ENCODE data around the gene MYRIP.
A peak's percentile ranks its signal among the peaks of the same experiment; 100 is the strongest.

The MYRIP gene

DNA sequence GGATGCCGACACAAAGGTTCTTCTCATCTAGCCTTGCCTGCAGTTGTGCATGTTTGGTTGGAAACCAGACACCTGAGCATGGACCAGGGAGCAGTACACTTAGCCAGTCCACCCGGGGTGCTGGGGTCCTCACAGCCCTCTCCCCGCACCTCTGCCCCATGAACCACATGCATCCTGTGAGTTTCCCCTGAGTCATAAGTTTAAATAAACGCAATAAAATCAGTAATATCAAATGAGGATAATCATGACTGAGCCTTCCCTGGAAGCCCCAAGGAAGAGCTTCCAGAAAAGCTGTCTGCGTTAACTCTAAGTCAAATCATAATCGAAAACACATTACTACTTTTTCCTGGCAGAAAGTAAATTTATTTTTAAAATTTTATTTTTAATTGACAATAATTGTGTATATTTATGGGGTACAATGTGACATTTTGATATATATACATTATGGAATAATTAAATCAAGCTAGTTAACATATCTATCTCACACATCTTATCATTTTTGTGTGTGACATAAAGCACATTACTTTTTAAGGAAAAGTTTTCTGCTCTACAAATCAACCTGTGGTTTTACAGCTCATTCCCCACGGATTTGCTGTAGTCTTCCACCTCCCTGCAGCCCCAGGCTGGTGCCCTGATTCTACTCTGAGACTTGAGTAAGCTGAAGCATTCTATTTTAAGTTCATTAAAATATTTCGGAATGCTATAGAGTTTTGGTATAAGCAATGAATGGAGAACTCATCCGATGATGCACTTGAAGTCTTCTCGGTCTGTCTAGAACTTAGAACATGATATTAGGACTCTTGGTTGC is 334.1 kb downstream of the MYRIP start:
- no peak for DNase-seq

DNA sequence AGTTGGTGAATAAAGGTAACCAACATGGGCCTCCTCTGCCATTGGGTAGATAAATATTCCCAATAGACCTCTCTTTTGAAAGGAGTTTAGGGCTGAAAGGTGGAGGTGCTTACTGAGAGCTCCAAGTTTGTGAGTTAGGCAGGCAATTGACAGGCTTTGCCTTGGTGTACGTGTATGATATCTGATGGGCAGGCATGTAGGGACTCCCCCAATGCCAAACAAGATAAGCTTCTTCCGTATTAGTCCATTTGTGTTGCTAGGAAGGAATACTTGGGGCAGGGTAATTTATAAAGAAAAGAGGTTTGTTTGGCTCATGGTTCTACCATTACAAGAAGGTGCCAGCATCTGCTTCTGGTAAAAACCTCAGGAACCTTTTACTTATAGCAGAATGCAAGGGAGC is 339.4 kb downstream of the MYRIP start:
- no peak for DNase-seq

DNA sequence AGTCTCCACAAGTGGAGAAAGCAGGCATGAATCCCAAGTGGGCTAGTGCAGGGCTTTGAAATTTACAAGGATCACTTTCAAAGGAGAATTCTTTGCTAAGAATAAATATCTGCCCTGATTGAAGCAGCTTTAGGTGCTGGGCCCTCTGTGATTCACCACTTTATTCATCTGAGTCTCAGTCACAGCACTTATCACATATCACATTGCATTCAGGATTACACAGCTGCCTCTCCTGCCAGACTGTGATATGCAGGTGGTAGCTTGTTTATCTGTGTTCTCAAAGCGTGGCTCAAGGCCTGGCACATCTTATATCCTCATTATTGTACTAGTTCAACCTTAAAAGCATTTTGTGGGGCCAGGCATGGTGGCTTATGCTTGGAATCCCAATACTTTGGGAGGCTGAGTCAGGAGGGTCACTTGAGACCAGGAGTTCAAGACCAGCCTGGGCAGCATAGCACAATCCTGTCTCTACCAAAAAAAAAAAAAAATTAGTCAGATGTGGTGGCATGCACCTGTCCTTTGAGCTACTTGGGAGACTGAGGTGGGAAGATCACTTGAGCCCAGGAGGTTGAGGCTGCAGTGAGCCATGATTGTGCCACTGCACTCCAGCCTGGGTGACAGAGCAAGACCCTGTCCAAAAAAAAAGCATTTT is 343.2 kb downstream of the MYRIP start:
- peak; percentile 12 for DNase-seq

DNA sequence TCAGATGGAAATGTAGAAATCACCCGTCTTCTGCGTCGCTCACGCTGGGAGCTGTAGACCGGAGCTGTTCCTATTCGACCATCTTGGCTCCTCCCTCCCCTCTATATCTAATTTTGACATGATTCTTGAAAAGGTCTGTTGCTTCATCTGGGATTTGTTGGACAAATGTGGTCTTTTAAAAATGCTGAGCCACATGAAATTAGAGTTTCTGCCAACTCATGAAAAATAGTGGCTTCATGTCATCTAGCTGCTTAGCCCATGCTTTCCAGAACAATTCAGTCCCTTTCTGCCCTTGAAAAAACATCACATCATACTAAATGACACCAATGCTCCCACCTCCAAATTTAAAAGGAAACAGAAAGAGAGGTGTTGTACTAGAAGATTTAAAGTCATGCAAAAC is 351.5 kb downstream of the MYRIP start:
- no peak for DNase-seq

DNA sequence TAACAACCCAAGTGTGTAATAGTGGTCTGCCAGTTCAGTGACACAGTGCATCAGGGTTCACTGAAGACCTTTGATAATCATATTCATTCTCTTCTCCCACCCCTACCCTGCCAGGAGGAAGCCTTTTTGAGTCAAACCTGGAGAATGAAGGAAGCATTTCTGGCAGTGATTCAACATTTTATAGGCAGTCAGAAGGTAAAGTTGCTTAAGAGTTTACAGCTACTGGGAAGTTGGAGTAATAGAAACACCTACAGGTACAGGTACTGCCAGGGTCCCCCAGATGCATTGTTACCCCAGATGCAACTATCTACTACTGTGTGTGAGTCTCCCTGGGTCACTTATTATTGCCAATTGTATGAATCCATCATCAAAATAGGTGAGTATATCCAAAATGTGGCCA is 353.2 kb downstream of the MYRIP start:
- DNase-seq, result no peak

DNA sequence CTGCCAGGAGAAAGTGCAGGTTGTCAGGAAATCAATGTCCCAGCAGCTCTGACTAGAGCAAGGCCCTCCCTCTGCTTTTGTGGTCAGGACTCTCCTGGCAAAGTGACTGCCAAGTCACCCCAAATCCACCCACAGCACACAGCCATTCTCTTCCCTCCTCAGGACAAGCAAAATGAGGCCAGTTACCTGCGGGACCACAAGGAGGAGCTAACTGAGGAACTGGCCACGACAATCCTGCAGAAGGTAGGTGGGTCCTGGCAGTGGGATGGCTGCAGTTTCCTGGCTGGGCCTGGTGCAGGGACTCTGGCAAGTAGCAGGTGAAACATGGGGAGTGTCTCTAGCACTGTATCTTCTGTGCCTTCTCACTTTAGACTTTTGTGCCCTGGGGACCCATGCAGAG is 357.6 kb downstream of the MYRIP start:
- no peak for DNase-seq

DNA sequence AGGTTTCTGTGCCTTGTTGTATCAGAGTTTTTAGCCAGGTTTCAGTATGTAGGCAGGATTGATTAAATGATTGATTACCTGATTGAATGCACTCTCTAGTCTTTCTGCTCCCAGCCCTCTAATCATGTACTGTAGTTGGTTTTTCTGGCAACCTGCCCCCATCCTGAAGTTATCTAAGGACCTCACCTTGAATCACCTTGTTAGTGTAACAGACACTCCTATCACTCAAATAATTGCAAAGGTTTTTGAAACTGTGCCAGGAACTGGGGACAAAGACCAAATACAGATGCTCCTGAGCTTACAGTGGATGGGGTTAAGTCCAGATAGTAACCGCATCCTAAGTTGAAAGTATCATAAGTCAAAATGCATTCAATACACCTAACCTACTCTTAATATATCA is 358.5 kb downstream of the MYRIP start:
- DNase-seq, result peak; percentile 41

DNA sequence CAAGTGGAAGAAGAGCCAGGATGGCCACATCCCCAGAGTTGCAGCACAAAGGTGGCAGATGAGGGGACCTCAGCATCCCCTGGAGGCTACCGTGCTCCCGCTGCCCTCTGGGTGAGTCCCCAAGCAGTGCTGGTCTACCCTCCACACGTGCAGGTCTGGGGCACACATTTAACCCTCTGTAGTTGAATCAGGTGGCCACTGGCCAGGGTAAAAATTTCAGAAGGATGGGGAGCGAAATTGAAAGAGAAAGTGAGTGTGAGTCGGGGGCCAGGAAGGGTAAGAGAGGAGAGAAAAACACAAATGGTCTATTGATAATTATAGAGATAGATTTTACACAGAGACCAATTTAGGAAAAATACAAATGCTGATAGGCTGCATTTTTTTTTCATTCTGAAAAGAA is 360.6 kb downstream of the MYRIP start:
- DNase-seq, result no peak

DNA sequence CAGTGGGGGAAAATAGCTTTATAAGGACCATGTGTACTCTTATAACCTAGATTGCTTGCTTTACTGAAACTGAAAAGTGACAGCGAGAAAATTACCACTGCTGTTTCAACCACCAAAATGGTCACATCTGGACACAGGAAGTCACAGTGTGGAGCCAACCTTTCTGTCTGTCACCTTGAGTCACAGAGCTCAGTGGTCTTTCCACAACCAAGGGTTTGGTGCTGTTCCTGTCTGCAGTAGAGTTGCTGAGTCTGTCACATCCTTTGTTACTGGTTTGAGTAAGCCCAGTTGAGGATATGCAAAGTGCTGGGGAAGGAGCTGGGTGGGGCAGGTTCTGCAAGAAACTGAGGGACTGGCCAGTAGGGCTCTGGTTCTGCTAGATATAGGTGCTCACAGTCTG is 361.0 kb downstream of the MYRIP start:
- DNase-seq, result no peak

DNA sequence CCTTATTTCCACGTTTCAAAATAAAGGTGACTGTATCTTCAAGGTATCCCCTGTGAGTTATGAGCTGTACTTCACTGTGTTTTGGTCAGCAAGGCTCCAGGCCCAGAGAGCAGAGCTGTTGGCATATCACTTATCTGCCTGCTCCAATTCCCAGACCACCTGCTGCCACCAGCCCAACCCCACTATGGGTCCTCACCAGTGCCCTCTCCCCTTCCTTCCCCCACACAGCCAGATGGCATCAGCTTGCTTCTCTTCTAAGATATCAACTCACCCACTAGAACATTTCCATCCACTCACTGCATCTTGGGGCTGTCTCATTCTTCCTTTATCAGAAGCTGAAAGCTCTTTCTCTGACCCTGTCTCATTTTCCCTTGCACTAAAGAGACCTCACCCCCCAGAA is 363.2 kb downstream of the MYRIP start:
- no peak for DNase-seq

DNA sequence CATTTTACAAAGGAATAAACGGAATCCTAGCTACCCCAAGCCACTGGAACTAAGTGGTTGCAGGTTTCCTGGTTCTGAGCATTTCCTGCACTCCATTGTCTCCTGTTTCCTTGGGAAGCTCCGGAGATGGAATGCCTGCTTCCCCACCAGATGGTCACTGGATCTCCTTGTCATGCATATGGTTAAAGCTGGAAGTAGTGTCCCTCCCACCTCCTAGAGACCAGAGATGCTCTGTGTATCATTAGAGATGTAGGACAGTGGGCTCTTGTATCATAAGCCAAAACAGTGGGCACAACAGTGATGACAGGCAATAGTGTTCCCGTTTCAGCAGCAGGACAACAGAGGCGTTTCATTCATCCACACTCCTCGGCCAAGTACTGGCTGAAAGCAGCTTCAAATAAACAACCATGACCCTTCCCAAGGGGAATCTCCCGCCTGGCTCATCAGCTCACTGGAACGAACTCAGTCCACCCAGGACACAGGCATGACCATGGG is 363.9 kb downstream of the MYRIP start:
- DNase-seq, result no peak

DNA sequence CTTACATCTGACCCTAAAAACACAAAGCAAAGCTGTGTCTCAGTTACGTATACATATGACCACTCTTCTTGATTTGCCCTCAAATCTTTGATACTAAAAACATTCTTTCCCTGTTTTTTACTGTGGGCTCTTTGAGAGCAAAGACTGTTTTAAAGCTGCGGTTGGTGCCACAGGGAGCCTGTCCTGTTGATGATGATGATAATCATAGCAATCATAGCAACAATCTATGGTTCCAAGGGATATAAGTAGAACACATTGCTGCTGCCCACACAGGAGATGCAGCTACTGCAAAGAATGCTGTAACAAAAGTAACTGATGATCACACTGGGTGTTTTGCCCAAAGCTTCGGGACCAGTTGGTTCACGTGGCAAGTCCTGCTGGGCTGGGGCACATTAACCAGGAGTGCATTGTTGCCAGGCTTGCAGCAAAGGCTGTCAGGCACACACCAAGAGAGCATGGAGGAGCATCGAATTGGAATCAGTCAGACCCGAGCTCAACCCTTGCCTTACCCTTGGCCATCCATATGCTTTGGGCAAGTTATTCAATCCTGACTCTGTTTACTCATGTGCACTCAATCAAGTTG is 368.7 kb downstream of the MYRIP start:
- no peak for DNase-seq

DNA sequence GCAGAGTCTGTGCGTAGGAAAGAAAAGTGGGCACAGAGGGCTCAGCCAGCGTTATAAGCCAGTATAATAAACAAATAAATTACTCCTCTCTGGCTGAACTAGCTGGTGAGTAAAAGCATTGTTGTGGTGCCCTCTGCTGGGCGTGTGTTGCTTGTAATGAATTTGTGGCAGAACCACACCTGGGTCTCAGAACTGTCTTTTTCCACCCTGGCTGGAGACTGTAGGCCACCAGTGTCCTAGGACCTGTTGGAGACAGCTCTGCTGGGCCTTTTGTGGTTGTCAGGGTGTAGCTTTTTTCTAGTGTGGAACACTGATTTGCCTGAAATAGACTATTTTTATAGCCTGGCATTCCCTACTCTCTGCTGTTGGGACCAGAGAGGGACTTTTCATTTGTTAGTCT is 369.6 kb downstream of the MYRIP start:
- DNase-seq, result no peak

DNA sequence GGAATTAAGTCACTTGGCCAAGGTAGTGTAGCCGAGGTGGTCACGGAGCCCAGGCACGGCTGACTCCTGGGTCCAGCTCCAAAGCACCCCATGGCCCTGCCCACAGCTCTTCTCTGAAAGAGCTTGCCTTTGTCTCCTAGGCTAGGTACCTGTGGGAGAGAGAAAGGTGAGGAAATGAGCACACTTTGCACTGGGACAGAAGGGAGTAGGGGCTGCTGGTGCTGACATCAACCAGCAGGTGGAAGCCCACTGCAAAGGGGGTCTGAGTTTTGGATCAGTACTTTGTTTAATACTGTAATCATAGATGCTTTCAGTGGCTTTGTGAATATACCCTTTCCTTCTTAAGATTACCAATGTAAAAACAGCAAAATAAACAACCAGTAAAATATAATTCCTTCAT is 371.8 kb downstream of the MYRIP start:
- DNase-seq, result no peak

DNA sequence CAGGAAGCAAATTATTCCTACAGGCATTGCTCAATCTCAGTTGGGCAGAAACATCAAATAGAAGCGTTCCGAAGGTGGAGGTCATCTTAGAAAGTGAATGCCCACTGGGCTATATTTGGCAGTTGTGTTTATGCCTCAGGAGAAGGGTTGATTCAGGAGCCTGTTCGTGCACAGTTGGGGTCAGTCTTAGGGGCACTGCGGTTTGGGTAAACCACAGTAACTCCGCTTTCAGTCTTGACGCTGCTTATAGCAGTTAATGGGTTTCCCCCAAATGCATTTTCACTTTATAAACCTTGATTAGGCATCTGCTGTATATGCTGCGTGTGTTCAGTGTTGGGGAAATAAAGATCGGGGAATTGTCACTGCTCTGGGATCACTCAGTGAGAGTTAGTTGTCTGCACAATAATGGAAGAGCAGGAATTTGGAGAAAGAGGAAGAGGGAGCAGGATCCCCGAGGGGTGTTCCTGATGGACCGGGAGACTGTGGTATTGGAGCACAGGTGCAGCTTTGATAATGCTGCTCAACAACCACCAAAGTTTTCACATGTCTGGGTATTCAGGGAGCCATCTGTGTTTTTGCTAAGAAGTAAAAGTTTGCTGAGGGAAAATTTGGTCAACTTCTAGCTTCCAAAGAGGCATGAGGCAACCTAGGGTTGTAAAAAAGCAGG is 375.8 kb downstream of the MYRIP start:
- no peak for DNase-seq

DNA sequence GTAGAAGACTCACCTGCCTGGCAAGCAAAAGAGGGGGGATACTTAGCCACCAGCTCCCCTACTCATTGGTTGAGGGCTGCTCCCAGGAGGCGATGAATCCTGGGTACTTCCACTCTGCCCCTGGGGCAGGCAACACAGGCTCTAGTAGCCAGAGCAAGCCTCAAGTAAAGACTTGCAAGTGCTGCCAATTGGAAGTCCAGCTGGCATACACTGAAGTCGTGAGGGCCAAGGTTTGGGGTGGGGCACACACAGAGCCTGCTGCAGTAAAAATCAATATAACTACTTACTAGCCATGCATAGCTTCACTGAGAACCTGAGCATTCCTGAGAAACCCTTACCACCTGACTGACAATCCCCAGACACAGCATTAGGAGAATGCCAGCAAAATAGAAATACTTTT is 377.1 kb downstream of the MYRIP start:
- no peak for DNase-seq

DNA sequence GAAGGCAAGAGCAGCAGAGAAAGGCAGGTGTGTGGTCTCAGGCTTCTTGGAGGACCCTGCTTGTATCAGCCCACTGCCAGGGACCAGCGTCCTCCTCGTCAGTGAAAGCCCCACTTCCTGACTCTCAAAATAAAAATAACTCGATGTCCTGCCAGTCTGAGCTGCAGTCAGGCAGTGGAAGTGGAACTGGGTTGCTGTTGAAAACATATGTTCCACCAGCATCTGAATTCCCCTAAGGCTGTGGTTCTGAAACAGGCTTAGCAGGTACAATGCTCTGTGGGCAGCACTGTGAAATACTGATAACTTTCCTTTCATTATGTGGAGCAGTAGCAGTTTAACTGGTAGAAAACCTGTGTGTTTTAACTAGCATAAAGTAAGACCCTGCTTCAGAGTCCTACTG is 378.5 kb downstream of the MYRIP start:
- DNase-seq, result no peak

DNA sequence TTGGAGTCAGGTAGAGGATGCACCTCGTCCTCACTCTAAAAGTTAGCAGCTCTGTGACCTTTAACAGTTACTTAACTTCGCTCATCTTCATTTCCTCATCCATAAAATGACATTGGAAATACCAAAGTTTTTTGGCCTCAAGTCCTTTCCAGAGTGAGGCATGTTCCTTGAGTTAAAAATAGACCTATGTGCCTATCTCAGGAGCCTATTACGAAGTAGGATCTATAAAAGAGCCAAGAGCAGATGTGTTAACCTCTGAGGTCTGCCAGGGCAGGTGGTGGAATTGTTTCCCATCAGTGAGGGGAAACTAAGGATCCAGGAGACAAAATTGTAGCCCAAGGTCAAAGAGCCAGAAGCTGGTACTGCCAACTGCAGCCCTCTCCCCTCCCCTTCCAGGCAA is 379.7 kb downstream of the MYRIP start:
- DNase-seq, result no peak

DNA sequence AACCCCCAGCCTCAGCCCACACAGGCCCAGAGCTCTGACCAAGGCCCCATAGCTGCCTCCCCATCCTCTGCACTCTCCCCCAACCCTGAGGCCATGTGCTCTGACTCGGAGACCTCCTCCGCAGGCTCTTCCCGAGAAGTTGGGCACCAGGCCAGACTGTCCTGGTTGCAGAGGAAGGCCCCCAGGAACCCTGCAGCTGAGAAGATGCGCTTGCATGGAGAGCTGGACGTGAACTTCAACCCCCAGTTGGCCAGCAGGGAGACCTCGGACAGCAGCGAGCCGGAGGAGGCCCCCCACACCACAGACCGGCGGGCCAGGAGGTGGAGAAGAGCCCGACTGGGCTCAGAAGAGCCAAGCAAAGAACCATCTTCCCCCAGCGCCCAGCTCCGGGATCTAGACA is 380.6 kb downstream of the MYRIP start:
- no peak for DNase-seq

DNA sequence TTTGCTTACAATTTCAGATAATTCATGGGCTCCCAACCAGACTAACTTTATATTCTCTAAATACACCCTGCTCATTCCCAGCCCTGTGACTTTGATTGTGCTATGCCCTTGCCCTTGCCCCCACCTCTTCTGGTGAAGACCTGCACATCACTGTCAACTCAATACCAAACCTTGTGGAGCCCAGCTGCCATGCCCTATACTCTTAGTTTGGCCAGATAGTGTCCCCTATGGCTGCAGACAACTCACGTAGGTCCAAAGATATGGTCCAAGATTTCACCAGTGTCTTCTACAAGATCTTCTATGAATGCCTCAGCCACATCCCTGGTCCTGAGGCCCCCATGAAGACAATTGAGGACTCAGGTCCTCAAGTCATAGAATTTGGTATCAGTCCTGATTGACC is 381.8 kb downstream of the MYRIP start:
- DNase-seq, result no peak

DNA sequence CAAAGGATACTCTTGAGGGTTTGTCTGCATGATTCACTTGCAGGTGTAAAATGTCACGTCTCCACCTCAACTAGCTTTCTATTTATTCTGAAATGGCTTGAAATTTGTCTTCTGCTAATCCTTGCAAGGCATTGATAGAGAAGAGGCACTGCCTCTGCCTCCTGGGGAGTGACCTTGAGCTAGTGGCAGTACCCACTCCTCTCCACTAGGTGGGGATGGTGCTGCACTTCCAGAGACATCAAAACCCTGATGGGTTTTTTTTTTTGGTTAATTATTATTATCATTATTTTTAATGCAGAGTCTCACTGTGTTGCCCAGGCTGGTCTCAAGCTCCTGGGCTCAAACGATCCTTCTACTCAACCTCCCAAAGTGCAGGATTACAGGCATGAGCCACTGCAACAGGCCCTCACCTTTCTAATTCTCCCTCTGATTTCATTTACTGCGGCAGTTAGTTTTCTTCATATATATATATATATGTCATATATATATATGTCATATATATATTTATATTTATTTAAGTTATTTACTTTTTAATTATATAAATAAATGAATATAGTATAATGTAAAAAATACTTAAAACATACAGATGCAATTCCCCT is 382.5 kb downstream of the MYRIP start:
- no peak for DNase-seq

DNA sequence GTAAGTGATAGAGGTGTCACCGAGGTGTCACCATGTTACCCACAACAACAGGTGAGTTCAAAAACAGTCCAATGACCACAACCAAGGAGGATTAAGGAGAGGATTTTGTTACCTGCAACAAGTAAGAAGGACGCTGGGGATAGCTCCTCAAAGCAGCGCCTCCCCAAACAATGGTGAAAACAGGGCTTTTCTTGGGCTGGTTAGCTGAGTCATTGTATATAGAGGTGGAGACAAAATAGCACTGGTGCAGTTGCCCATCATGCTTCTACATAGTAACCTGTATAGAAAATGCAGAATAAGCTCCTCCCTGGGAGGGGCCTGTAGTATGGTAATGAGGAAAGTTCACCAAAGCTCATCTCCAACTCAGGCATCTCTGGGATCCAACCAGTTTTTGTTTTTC is 383.2 kb downstream of the MYRIP start:
- DNase-seq, result no peak

DNA sequence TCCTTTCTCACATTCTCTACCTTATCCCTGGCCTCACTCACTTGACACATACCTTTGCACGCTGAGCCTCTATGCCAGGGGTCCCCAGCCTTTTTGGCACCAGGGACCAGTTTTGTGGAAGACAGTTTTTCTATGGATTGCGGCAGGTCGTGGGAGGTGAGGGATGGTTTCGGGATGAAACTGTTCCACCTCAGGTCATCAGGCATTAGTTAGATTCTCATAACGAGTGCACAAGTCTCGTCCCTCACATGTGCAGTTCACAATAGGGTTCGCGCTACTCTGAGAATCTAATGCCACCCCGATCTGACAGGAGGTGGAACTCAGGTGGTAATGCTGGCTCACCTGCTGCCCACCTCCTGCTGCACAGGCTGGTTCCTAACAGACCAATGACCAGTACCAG is 387.6 kb downstream of the MYRIP start:
- no peak for DNase-seq

All from NCI-H1105 (cell line).